GM13976 (cell line): ENCODE measurements around the gene CTSA.
"Not testable (repeated sequence)": the region's sequence is repeated elsewhere in the genome, so short reads cannot be mapped to it uniquely, and the experiment has no call there.

ENCODE experiments used
- DNase-seq: peaks from one replicate; pipeline ENCODE4 v3.0.0; 2012; ENCODE audit warnings: low spot score
- in situ Hi-C: fragments of 300-500 bp; cut with MboI; formaldehyde crosslinking; loops from one replicate; pipeline ENCODE4 v1.12.0; 2022; ENCODE audit warnings: low sequenced_read_pairs, mixed read lengths, inconsistent platforms; ENCODE audit not compliant: unreplicated experiment
- TF ChIP-seq, protein P1 (sequence below): IDR thresholded peaks from 2 replicates; pipeline ENCODE4 v1.5.1; 2012; ENCODE audit warnings: borderline replicate concordance, mild to moderate bottlenecking; ENCODE audit not compliant: insufficient read depth; ENCODE audit errors: extremely low read depth, missing control alignments, control extremely low read depth

The CTSA gene

DNA sequence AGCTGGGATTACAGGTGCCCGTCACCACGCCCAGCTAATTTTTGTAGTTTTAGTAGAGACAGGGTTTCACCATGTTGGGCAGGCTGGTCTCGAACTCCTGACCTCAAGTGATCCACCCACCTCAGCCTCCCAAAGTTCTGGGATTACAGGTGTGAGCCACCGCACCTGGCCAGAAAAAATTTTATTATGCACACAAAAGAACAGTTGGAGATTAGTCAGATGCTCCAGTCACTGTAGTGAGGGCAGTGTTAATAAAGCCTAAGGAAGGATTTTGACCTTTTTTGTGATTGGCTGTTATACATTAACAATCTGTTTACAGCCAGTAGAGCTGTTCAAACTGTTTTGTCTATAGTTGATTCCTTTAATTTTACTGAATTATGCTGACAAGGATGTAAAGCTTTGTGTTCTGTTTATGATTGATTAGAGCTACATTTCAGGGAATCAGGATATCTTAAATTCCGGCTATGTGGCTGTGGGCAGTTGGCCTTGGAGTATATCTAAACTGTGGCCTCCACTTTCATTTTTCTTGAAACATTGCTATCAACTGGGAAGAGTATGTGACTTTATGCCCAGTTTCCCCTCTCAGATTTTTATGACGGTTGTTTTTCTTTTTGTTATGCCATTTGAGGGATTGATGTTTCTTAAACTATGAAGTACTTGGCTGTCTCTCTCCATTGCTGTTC, 23.9 kb upstream of the CTSA start:
- TF ChIP-seq, protein P1, sequence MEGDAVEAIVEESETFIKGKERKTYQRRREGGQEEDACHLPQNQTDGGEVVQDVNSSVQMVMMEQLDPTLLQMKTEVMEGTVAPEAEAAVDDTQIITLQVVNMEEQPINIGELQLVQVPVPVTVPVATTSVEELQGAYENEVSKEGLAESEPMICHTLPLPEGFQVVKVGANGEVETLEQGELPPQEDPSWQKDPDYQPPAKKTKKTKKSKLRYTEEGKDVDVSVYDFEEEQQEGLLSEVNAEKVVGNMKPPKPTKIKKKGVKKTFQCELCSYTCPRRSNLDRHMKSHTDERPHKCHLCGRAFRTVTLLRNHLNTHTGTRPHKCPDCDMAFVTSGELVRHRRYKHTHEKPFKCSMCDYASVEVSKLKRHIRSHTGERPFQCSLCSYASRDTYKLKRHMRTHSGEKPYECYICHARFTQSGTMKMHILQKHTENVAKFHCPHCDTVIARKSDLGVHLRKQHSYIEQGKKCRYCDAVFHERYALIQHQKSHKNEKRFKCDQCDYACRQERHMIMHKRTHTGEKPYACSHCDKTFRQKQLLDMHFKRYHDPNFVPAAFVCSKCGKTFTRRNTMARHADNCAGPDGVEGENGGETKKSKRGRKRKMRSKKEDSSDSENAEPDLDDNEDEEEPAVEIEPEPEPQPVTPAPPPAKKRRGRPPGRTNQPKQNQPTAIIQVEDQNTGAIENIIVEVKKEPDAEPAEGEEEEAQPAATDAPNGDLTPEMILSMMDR = no peak
- in situ Hi-C loops = no loop called here
- DNase-seq = no peak

DNA sequence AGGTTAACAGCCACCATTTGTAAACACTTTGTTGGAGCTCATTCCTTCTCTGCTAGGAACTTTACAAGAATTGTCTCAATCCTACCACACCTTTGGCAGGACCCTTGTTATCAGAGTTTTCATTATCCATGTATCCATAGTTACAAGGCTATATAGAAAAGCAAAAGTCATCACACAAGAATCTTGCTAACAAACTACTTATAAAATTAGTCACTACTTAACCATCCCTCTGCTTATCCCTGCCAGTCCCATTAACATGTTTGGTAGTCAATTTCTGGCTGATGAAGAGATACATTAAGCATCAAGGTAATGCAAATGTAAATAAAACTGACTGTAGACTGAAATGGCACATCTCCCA, 23.3 kb upstream of the CTSA start:
- in situ Hi-C loops = no loop called here
- TF ChIP-seq, protein P1 = no peak
- no peak for DNase-seq

DNA sequence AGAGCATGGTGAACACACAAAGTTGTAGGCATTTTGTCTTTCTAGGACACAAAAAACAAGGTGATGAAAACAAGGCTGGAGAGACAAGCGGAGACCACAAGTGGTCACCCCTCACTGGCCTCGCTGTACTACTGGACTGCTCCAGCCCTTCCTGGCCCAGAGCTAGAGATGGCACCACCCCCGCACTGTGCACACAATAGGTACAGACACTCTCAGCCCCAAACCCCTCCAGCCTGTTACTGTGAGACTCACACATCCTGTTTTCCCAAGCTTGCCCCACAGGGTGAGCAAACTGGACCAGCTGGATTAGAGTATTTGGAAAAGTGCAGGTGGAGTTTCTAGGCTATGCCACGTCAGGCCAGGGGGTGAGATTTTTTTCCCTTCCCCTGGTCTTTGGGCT, 18.5 kb upstream of the CTSA start:
- TF ChIP-seq, protein P1 = no peak
- no peak for DNase-seq

DNA sequence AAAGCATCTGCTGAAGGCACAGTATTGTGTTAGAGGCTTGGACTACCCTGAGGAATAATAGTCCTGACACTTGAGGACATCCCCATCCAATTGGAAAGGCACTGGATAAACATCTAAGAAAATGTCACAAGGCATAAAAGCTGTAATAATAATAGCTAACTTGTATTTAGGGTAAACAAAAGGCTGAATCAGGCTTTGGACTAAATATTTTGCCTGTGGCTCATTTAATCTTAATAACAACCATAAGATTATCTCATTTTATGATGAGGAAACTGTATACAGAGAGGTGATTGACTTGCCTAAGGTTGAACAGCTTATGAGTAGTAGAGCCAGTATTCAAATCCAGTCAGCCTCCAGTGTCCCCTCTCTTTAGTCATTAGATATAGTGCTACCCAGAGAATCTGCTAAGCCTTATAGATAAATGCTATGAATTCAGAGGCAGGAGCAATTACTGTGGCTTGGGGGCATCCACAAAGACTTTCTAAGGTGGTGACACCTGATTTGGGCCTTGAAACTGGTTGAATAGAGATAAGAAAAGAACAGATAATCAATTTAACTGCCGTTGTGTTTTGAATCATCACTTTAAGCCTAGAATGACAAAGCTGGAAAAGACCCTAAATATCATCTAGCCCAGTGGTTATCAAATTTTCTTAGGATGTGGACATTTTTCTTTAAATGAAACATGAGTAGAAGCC, 17.6 kb upstream of the CTSA start:
- TF ChIP-seq, protein P1 = no peak
- in situ Hi-C loops = no loop called here
- DNase-seq = no peak

More for the DNA sequence above, 18.5 kb upstream of the CTSA start:
- in situ Hi-C loops = no loop called here

DNA sequence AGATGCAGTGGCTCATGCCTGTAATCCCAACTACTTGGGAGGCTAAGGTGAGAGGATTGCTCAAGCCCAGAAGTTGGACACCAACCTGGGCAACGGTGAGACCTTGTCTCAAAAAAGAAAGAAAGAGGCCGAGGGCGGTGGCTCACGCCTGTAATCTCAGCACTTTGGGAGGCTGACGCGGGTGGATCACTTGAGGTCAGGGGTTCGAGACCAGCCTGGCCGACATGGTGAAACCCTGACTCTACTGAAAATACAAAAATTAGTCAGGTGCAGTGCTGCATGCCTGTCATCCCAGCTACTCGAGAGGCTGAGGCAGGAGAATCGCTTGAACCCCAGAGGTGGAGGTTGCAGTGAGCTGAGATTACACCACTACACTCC, 17.0 kb upstream of the CTSA start:
- DNase-seq, in situ Hi-C loops: not testable (repeated sequence)

DNA sequence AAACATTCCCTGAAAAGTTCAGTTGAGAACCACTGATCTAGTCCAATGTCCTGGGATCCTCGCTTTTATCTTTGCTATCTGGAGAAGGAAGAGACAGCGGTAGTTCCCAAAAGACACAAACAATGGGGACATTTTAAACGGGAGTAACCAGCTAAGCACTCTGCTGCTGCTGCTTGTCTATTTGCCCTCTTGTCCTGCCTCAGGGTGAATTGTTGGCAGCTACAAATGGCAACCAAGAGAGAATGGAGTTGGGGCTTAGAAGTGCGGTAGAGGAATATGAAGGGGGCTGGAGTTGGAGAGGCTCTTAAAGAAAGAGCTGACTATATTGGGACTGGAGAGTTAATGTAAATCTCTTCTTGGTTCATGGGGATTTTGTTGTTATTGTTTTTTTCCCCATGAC, 16.6 kb upstream of the CTSA start:
- in situ Hi-C loops = no loop called here
- TF ChIP-seq, protein P1 = no peak

DNA sequence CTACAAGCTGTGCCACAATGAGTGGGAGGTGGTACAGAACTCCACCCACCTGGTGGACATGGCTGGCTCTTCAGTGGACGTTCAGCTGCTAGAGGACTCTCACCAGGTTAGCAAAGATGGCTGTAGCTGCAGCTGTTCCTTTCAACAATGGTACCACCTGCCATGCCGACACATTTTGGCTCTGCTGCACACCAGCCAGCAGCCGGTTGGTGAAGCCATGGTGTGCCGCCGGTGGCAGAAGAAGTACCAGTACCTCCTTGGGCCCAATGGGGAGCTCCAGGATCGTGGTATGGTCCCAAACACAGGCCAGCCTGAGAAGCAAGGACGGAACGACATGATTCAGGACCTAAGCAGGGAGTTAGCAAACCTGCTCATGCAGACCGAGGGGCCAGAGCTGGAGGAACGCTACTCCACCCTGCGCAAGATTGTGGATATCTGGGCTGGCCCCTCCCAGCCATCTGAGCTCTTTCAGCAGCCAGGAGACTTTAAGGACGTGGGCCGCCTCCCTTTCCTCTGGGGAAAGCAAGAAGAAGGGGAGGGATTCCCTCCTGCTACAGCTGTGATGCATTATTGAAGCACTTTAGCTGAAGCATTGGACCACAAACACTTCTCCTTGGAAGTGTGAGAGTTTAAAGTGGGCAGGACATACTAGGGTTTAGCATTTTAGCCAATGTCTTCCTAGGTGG, 12.9 kb upstream of the CTSA start:
- in situ Hi-C loops = no loop called here
- TF ChIP-seq, protein P1 = no peak
- no peak for DNase-seq

More for the DNA sequence above, 16.6 kb upstream of the CTSA start:
- DNase-seq = no peak
